Measurements from ENCODE around the gene ADAMTS4.

GRCh38 chr1:161222175-161223019, 23.5 kb upstream of the ADAMTS4 start:
- TF ChIP-seq CTCF (IDR thresholded peaks at IDR 0.05) (no peak), USF1 (CRISPR knock-in tag; IDR thresholded peaks at IDR 0.05) (no peak), STAT6 (CRISPR knock-in tag; conservative IDR thresholded peaks at IDR 0.05; ENCODE audit: low read depth) (no peak), CREB1 (CRISPR knock-in tag; IDR thresholded peaks at IDR 0.05) (no peak)
